SK-N-MC (cell line): ENCODE results near the gene SLC38A2.

ENCODE experiments used
- EZH2 ChIP-seq: fragments of 200-600 bp; sonication (generic); IDR thresholded peaks from one replicate; pipeline ENCODE4 v1.6.1; 2017; ENCODE audit warnings: antibody characterized with exemption
- FOXP2 ChIP-seq: optimal IDR thresholded peaks from 2 replicates; pipeline ENCODE3; 2011; ENCODE audit warnings: mild to moderate bottlenecking, moderate library complexity; ENCODE audit not compliant: insufficient read depth; ENCODE audit errors: extremely low read length, control extremely low read depth
- POLR2AphosphoS5 ChIP-seq: IDR thresholded peaks from 2 replicates; pipeline ENCODE4 v1.6.1; 2012; ENCODE audit warnings: mild to moderate bottlenecking, low read depth, low read length, borderline replicate concordance

GRCh38 chr12:46342562-46343033 lies 30.0 kb downstream of the SLC38A2 start:
- TF ChIP-seq POLR2AphosphoS5 (no peak), EZH2 (no peak), FOXP2 (no peak)
